NT2/D1 (cell line): ENCODE results near the gene SIK2.

ENCODE experiments used
- SUZ12 ChIP-seq: IDR thresholded peaks from 2 replicates; pipeline ENCODE4 v1.6.1; 2011; ENCODE audit not compliant: insufficient read length, insufficient read depth; ENCODE audit errors: extremely low read depth
- YY1 ChIP-seq: IDR thresholded peaks from 2 replicates; pipeline ENCODE4 v1.6.1; 2011; ENCODE audit not compliant: insufficient read length, insufficient read depth
- ZNF274 ChIP-seq: IDR thresholded peaks from 2 replicates; pipeline ENCODE4 v1.6.1; 2011; ENCODE audit warnings: mild to moderate bottlenecking, low read depth, low read length

DNA sequence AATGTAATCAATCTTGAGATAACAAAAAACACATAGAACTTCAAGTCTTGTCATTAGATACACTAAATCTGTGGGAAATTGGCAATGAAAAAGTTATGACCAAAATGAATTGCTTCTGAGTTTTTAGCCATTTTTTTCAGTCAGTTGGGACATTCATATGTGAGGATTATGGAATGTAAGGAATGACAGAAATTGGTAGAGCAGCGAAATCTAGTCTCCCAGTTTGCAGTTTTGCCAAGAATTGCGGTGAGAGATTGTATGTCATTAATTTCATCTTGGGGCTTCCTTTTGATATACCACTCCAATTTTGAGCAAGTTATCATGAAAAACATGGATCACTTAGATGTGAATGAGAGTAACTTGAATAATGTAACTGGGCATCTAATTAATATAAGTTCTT, 49.9 kb downstream of the SIK2 start:
- TF ChIP-seq YY1 (no peak), SUZ12 (no peak), ZNF274 (no peak)
